ENCODE data around the gene TANC1. TPM values are rescaled to one million over a fixed set of nuclear protein-coding genes. Genes with fewer than 3 reads are reported as not detected.

The TANC1 gene
- total RNA-seq, 1 experiment from 2014 or later, result 2.5 TPM

- Histone ChIP-seq H2BK120ac (ENCODE audit: low read depth, low read length, poor library complexity, severe bottlenecking) (no peak overlapping the region), H3K27me3 (ENCODE audit: insufficient read depth, low read length) (no peaks in the 10 kb centered on the region), H3K4me1 (ENCODE audit: insufficient read depth, low read length) (no peaks in the 10 kb centered on the region), H4K20me1 (ENCODE audit: control insufficient read depth, insufficient read depth, insufficient read length) (no peaks in the 10 kb centered on the region), H3K9me3 (ENCODE audit: control insufficient read depth, low read depth, low read length) (no peaks in the 10 kb centered on the region), H3K18ac (ENCODE audit: insufficient read length, low read depth, low read length) (no peak overlapping the region), H3T11ph (ENCODE audit: low read length) (no peak overlapping the region), H2BK20ac (ENCODE audit: low read depth, low read length, poor library complexity, severe bottlenecking) (no peak overlapping the region), H2BK12ac (ENCODE audit: insufficient read length, low read depth, low read length) (no peak overlapping the region), H4K8ac (replicated peaks; ENCODE audit: insufficient read length, low read depth, low read length) (no peak overlapping the region), H3K4me2 (ENCODE audit: insufficient read depth, insufficient read length, low read length) (no peak overlapping the region), H3K79me2 (ENCODE audit: insufficient read depth, low read length) (no peaks in the 10 kb centered on the region), H3K14ac (ENCODE audit: insufficient read depth, low read length) (no peak overlapping the region), H3K27ac (ENCODE audit: insufficient read length, low read depth, low read length) (no peak overlapping the region), H4K91ac (ENCODE audit: insufficient read length, low read depth, low read length) (no peak overlapping the region), H3K23ac (ENCODE audit: insufficient read length, low read depth, low read length) (no peak overlapping the region), H2AK5ac (ENCODE audit: insufficient read length, low read length) (no peak overlapping the region), H2AFZ (ENCODE audit: low read length) (no peak overlapping the region), H3K23me2 (ENCODE audit: insufficient read length, low read depth, low read length, poor library complexity, severe bottlenecking) (no peaks in the 10 kb centered on the region), H2BK5ac (ENCODE audit: insufficient read length, low read length) (no peak overlapping the region), H3K4ac (ENCODE audit: low read depth, low read length) (no peak overlapping the region), H3K56ac (ENCODE audit: insufficient read length, low read depth, low read length) (no peak overlapping the region), H3K79me1 (ENCODE audit: insufficient read depth, low read depth, low read length, poor library complexity, severe bottlenecking) (no peaks in the 10 kb centered on the region), H3K9ac (ENCODE audit: extremely low read depth, insufficient read length, low read length) (no peak overlapping the region), H2BK15ac (ENCODE audit: low read depth, low read length) (no peak overlapping the region), H4K5ac (ENCODE audit: insufficient read length, low read depth, low read length) (no peak overlapping the region)
- TF ChIP-seq CTCF (conservative IDR thresholded peaks at IDR 0.05), result no peak
- Mint-ChIP-seq H3K27me3 (ENCODE audit: low read depth) (no peaks in the 10 kb centered on the region), H3K36me3 (ENCODE audit: insufficient read depth in 1 of 3, low read depth in 3 of 3) (peaks cover 0 to 11% (median 0%) of the 10 kb centered on the region in 3 experiments; a peak in 4 of 7 replicates), H3K4me1 (peaks cover 5% of the 10 kb centered on the region in 2 experiments; a peak in 2 of 4 replicates), H3K27ac (no peak overlapping the region; a peak in 2 of 7 replicates), H3K4me3 (no peak overlapping the region), H3K9me3 (no peaks in the 10 kb centered on the region)
- WGBS (ENCODE audit: extremely low coverage, insufficient read length, low lambda C conversion rate), result no CpG with 5 or more reads among the region's 6 CpGs
- no peak for DNase-seq
Measured at GRCh38 chr2:159234868-159235267, 266.4 kb downstream of the TANC1 start.
